A549 (cell line): Measurements from ENCODE around the gene SUDS3.

ENCODE experiments used
- CBX8 ChIP-seq: fragments of 200-600 bp; sonication (generic); IDR thresholded peaks from 2 replicates; pipeline ENCODE4 v1.6.1; 2016
- HEYL ChIP-seq: fragments of 250-450 bp; sonication (Bioruptor Pico); IDR thresholded peaks from 2 replicates; pipeline ENCODE4 v1.8.0; 2021; ENCODE audit warnings: mild to moderate bottlenecking, moderate library complexity
- HOXA7 ChIP-seq: fragments of 250-450 bp; sonication (Bioruptor Pico); IDR thresholded peaks from 2 replicates; pipeline ENCODE4 v1.5.0; 2020; ENCODE audit warnings: mild to moderate bottlenecking, moderate library complexity
- JUN ChIP-seq, 2 experiments: fragments of >200 bp; sonication (Bioruptor Twin); formaldehyde crosslinking; IDR thresholded peaks; 2 replicates in 1 of 2; 3 replicates in 1 of 2; pipeline ENCODE4 v1.6.1; 2016 to 2017
- KDM1A ChIP-seq: fragments of 200-600 bp; sonication (generic); IDR thresholded peaks from 2 replicates; pipeline ENCODE4 v1.6.1; 2016; ENCODE audit warnings: low read depth, mild to moderate bottlenecking
- MAFK ChIP-seq: fragments of 450-650 bp; IDR thresholded peaks from 2 replicates; pipeline ENCODE4 v1.6.1; 2014; ENCODE audit not compliant: partially characterized antibody
- POLR2A ChIP-seq: IDR thresholded peaks from 2 replicates; pipeline ENCODE4 v1.6.1; 2012; ENCODE audit warnings: mild to moderate bottlenecking, low read length
- POLR2AphosphoS2 ChIP-seq: conservative IDR thresholded peaks from 2 replicates; pipeline ENCODE4 v1.6.1; 2012; ENCODE audit warnings: low read length, improper control_type of control experiment, inconsistent platforms
- RFX5 ChIP-seq: fragments of 450-650 bp; IDR thresholded peaks from 2 replicates; pipeline ENCODE4 v1.7.1; 2014; ENCODE audit warnings: antibody characterized with exemption, mild to moderate bottlenecking, moderate library complexity
- SMC3 ChIP-seq: fragments of >200 bp; sonication (Bioruptor Twin); formaldehyde crosslinking; IDR thresholded peaks from 3 replicates; pipeline ENCODE4 v1.6.1; 2018; ENCODE audit warnings: inconsistent platforms
- TF ChIP-seq, protein P1 (sequence below): fragments of >200 bp; sonication (Bioruptor Twin); formaldehyde crosslinking; IDR thresholded peaks from 3 replicates; pipeline ENCODE4 v1.5.1; 2016
- TF ChIP-seq, protein P2 (sequence below): fragments of 450-650 bp; IDR thresholded peaks from 2 replicates; pipeline ENCODE4 v1.6.1; 2014; ENCODE audit warnings: antibody characterized with exemption
- TF ChIP-seq, protein P3 (sequence below): fragments of 150-350 bp; IDR thresholded peaks from 2 replicates; pipeline ENCODE4 v1.6.1; 2014; ENCODE audit warnings: low read depth, mild to moderate bottlenecking, low read length
- TF ChIP-seq, protein P4 (sequence below): fragments of 250-450 bp; sonication (Bioruptor Pico); IDR thresholded peaks from 2 replicates; pipeline ENCODE4 v1.5.0; 2020; ENCODE audit warnings: low read depth, mild to moderate bottlenecking, moderate library complexity

DNA sequence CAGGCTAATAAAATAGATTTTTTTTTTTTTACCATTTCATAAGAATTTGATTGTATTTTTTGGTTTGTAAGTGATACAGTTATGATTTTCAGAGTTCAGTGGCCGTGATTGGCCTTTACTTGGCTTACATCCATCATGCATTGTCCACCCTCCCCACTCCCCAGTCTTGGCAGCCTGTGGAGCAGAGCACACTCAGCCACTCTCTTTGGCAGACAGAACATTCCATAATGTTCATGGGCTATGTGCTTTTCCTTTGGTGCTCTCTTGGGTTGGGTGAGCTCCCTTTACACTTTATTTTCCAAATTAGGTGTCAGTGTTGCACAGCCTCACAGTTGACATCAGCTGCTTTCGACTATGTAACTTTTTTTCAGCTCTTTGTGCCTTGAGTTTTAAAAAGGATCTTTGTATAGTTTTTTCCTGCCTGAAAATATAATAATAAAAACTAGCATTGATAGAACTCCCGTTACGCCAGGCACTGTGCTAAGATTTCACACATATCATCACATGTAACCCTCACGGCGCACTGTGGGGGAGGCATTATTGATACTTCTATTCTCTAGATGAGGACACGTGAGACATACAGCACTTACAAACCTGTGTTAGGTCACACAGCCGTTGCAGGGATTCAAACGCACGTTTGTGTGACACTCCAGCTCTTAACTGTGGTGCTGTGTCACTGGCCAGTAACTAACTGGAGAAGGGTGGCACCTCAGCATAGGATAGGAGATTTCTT lies 21.5 kb downstream of the SUDS3 start:
- TF ChIP-seq, protein P1, sequence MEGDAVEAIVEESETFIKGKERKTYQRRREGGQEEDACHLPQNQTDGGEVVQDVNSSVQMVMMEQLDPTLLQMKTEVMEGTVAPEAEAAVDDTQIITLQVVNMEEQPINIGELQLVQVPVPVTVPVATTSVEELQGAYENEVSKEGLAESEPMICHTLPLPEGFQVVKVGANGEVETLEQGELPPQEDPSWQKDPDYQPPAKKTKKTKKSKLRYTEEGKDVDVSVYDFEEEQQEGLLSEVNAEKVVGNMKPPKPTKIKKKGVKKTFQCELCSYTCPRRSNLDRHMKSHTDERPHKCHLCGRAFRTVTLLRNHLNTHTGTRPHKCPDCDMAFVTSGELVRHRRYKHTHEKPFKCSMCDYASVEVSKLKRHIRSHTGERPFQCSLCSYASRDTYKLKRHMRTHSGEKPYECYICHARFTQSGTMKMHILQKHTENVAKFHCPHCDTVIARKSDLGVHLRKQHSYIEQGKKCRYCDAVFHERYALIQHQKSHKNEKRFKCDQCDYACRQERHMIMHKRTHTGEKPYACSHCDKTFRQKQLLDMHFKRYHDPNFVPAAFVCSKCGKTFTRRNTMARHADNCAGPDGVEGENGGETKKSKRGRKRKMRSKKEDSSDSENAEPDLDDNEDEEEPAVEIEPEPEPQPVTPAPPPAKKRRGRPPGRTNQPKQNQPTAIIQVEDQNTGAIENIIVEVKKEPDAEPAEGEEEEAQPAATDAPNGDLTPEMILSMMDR: no peak
- no peak for TF ChIP-seq CBX8
- no peak for TF ChIP-seq JUN (IDR thresholded peaks at IDR 0.05)
- TF ChIP-seq POLR2AphosphoS2: no peak
- TF ChIP-seq MAFK: no peak
- TF ChIP-seq SMC3: no peak
- TF ChIP-seq KDM1A: no peak
- no peak for TF ChIP-seq RFX5
- TF ChIP-seq, protein P2, sequence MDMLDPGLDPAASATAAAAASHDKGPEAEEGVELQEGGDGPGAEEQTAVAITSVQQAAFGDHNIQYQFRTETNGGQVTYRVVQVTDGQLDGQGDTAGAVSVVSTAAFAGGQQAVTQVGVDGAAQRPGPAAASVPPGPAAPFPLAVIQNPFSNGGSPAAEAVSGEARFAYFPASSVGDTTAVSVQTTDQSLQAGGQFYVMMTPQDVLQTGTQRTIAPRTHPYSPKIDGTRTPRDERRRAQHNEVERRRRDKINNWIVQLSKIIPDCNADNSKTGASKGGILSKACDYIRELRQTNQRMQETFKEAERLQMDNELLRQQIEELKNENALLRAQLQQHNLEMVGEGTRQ: no peak
- TF ChIP-seq, protein P3, sequence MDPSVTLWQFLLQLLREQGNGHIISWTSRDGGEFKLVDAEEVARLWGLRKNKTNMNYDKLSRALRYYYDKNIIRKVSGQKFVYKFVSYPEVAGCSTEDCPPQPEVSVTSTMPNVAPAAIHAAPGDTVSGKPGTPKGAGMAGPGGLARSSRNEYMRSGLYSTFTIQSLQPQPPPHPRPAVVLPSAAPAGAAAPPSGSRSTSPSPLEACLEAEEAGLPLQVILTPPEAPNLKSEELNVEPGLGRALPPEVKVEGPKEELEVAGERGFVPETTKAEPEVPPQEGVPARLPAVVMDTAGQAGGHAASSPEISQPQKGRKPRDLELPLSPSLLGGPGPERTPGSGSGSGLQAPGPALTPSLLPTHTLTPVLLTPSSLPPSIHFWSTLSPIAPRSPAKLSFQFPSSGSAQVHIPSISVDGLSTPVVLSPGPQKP: no peak
- no peak for TF ChIP-seq HOXA7 (CRISPR knock-in tag)
- no peak for TF ChIP-seq POLR2A
- TF ChIP-seq, protein P4, sequence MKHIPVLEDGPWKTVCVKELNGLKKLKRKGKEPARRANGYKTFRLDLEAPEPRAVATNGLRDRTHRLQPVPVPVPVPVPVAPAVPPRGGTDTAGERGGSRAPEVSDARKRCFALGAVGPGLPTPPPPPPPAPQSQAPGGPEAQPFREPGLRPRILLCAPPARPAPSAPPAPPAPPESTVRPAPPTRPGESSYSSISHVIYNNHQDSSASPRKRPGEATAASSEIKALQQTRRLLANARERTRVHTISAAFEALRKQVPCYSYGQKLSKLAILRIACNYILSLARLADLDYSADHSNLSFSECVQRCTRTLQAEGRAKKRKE (CRISPR knock-in tag): no peak
- TF ChIP-seq HEYL: no peak
